ENCODE data around the gene DUXB. TPM values are rescaled to one million over a fixed set of nuclear protein-coding genes. Genes with fewer than 3 reads are reported as not detected.

The DUXB gene
- total RNA-seq: not detected in 2 replicates
- long read RNA-seq: 0 reads

DNA sequence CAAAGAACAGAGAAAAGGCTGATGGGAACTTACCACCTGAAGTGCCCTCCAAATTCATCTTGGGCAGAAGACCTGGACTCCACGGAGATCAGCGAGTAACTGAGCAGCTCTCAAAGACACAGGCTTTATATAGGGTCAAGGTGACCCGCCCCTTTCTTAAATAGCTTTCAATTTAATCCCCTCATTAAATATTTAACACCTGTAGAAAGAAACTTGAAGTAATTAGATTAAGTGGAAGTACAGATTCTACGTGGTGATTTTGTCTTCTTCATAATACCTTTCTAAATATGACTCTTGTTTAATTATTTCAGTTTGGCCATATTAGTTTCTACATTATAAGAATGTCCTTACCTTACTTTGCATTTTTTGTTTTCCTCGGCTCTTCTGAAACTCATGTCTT, at the start of gene DUXB:
Gene DUXB, minus strand, starts transcription at position 101 of the 400 bp plus-strand sequence. Its CDS starts 43 bp downstream, at position 58.
- H3K4me3 Mint-ChIP-seq (ENCODE audit: low read depth): no peak within 1 kb of the TSS
- H3K9me3 Mint-ChIP-seq (ENCODE audit: low read depth): no peaks in the 10 kb centered on the region

DNA sequence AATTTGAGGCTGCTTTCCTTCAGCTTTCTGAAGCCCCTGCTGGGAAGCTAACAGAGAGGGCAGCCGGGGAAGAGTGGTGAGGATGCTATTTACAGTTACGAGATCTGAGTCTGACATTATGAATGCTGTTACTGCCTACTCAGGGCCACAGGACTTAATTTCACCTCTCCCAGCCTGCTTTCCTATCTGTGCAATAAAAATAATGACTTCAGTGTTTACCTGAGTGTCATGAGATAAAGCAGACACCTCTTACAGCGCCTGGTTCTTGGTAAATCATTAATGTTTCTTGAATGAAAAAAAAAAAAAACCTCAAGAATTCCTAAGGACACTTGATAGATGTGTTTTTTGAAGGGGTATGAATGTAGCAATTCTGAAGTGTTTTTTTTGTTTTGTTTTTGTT, 49.3 kb upstream of the DUXB start:
- Mint-ChIP-seq H3K9me3 (ENCODE audit: low read depth) (peaks cover 9% of the 10 kb centered on the region), H3K27ac (peak overlapping the region; percentile 82), H3K36me3 (ENCODE audit: insufficient read depth) (peaks cover 1% of the 10 kb centered on the region), H3K27me3 (peaks cover 3% of the 10 kb centered on the region), H3K4me3 (ENCODE audit: low read depth) (no peak overlapping the region), H3K4me1 (ENCODE audit: low read depth) (peaks cover 33% of the 10 kb centered on the region)
- no peak for DNase-seq (ENCODE audit: low spot score, unreplicated experiment)
- no peak for TF ChIP-seq CTCF (IDR thresholded peaks at IDR 0.05; ENCODE audit: unreplicated experiment)

More for the DNA sequence above, at the start of gene DUXB:
- Mint-ChIP-seq H3K27me3 (no peaks in the 10 kb centered on the region), H3K27ac (no peak within 1 kb of the TSS), H3K36me3 (ENCODE audit: insufficient read depth) (no peaks in the 10 kb centered on the region), H3K4me1 (ENCODE audit: low read depth) (no peaks in the 10 kb centered on the region)
- no peak for DNase-seq (ENCODE audit: low spot score, unreplicated experiment)
- no peak for TF ChIP-seq CTCF (IDR thresholded peaks at IDR 0.05; ENCODE audit: unreplicated experiment)

DNA sequence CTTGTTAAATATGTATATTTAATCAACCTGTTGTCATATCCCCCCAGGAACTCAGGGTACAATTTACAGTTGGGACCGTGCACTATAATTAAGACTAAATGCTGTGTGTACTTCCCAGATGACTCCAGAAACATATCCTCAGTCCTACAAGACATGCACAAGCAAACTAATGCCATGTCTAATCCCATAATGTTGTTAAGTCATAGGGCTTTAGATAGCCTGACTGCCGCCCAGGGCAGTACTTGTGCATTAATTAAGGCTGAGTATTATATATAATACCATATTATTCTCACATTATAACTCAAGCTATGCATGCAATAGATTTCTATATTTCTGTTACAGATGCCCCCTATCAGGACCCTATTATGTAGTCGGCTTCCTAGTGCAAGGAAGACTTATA, 45.1 kb upstream of the DUXB start:
- no peaks in the 10 kb centered on the region for H3K27me3 Mint-ChIP-seq
- peaks cover 20% of the 10 kb centered on the region for H3K9me3 Mint-ChIP-seq (ENCODE audit: low read depth)
- no peak overlapping the region for H3K27ac Mint-ChIP-seq
- peaks cover 6% of the 10 kb centered on the region for H3K36me3 Mint-ChIP-seq (ENCODE audit: insufficient read depth)
- peaks cover 23% of the 10 kb centered on the region for H3K4me1 Mint-ChIP-seq (ENCODE audit: low read depth)
- H3K4me3 Mint-ChIP-seq (ENCODE audit: low read depth): no peak overlapping the region
- TF ChIP-seq CTCF (IDR thresholded peaks at IDR 0.05; ENCODE audit: unreplicated experiment): no peak
- no peak for DNase-seq (ENCODE audit: low spot score, unreplicated experiment)

- TF ChIP-seq CTCF (IDR thresholded peaks at IDR 0.05; ENCODE audit: unreplicated experiment): no peak
- Mint-ChIP-seq H3K9me3 (ENCODE audit: low read depth) (peaks cover 20% of the 10 kb centered on the region), H3K27me3 (no peaks in the 10 kb centered on the region), H3K4me3 (ENCODE audit: low read depth) (no peak overlapping the region), H3K4me1 (ENCODE audit: low read depth) (peaks cover 22% of the 10 kb centered on the region), H3K27ac (no peak overlapping the region), H3K36me3 (ENCODE audit: insufficient read depth) (peaks cover 6% of the 10 kb centered on the region)
- no peak for DNase-seq (ENCODE audit: low spot score, unreplicated experiment)
These were observed 44.6 kb upstream of the DUXB start for GRCh38 chr16:75745823-75746222.

GRCh38 chr16:75745242-75745641, 44.0 kb upstream of the DUXB start:
- Mint-ChIP-seq H3K36me3 (ENCODE audit: insufficient read depth) (peaks cover 6% of the 10 kb centered on the region), H3K4me1 (ENCODE audit: low read depth) (peaks cover 17% of the 10 kb centered on the region), H3K27ac (no peak overlapping the region), H3K4me3 (ENCODE audit: low read depth) (no peak overlapping the region), H3K9me3 (ENCODE audit: low read depth) (peaks cover 20% of the 10 kb centered on the region), H3K27me3 (no peaks in the 10 kb centered on the region)
- no peak for DNase-seq (ENCODE audit: low spot score, unreplicated experiment)
- TF ChIP-seq CTCF (IDR thresholded peaks at IDR 0.05; ENCODE audit: unreplicated experiment): no peak

Data from progenitor cell of endocrine pancreas (in vitro differentiated cells).